WTC11 (cell line): Measurements from ENCODE around the gene PRTN3.

Experiments
- CREB1 ChIP-seq: sonication (generic); formaldehyde crosslinking; IDR thresholded peaks from 2 replicates; pipeline ENCODE4 v1.8.0; 2023; ENCODE audit warnings: mild to moderate bottlenecking, missing genetic modification reagents
- SP1 ChIP-seq: sonication (generic); formaldehyde crosslinking; conservative IDR thresholded peaks from 2 replicates; pipeline ENCODE4 v1.8.1; 2022; ENCODE audit warnings: missing genetic modification reagents
- TEAD4 ChIP-seq: sonication (generic); formaldehyde crosslinking; IDR thresholded peaks from 2 replicates; pipeline ENCODE4 v1.8.0; 2022; ENCODE audit warnings: mild to moderate bottlenecking, missing genetic modification reagents
- TP53 ChIP-seq: sonication (generic); formaldehyde crosslinking; IDR thresholded peaks from 2 replicates; pipeline ENCODE4 v1.8.1; 2023; ENCODE audit warnings: mild to moderate bottlenecking, missing genetic modification reagents
- ZNF121 ChIP-seq: sonication (generic); formaldehyde crosslinking; IDR thresholded peaks from 2 replicates; pipeline ENCODE4 v1.8.0; 2023; ENCODE audit warnings: missing genetic modification reagents
- TF ChIP-seq, protein P1 (sequence below): sonication (generic); formaldehyde crosslinking; IDR thresholded peaks from 2 replicates; pipeline ENCODE4 v1.8.1; 2023; ENCODE audit warnings: mild to moderate bottlenecking, missing genetic modification reagents
- TF ChIP-seq, protein P2 (sequence below): sonication (generic); formaldehyde crosslinking; IDR thresholded peaks from 2 replicates; pipeline ENCODE4 v1.8.0; 2022; ENCODE audit warnings: mild to moderate bottlenecking, missing genetic modification reagents
- TF ChIP-seq, protein P3 (sequence below): fragments of 200-600 bp; IDR thresholded peaks from 2 replicates; pipeline ENCODE4 v1.8.0; 2022; ENCODE audit warnings: antibody characterized with exemption
- TF ChIP-seq, protein P4 (sequence below): fragments of 250-450 bp; sonication (Bioruptor Pico); IDR thresholded peaks from 2 replicates; pipeline ENCODE4 v2.1.2; 2022; ENCODE audit warnings: mild to moderate bottlenecking, moderate library complexity

DNA sequence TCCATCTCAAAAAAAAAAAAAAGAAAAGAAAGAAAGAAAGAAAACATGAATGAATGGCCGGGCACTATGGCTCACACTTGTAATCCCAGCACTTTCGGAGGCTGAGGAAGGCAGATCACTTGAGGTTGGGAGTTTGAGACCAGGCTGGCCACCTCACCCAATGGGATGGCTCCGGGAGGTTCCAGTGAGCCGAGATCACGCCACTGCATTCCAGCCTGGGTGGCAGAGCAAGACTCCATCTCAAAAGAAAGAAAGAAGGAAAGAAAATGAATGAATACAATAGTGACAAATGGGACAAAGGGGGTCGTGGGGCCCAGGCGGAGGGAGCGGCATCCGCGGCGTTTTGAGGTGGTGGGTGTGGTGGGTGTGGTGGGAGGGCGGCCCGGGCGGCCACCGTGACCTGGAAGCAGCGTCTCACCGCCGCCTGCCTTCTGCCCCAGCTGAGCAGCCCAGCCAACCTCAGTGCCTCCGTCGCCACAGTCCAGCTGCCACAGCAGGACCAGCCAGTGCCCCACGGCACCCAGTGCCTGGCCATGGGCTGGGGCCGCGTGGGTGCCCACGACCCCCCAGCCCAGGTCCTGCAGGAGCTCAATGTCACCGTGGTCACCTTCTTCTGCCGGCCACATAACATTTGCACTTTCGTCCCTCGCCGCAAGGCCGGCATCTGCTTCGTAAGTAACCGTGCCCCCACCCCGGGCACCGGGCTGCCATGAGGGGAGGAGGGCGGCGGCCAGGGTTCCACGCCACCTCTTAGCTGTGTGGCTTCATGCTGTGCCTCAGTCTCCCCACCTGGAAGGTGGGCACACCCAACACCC, 5.1 kb downstream of the PRTN3 start:
- TF ChIP-seq, protein P1, sequence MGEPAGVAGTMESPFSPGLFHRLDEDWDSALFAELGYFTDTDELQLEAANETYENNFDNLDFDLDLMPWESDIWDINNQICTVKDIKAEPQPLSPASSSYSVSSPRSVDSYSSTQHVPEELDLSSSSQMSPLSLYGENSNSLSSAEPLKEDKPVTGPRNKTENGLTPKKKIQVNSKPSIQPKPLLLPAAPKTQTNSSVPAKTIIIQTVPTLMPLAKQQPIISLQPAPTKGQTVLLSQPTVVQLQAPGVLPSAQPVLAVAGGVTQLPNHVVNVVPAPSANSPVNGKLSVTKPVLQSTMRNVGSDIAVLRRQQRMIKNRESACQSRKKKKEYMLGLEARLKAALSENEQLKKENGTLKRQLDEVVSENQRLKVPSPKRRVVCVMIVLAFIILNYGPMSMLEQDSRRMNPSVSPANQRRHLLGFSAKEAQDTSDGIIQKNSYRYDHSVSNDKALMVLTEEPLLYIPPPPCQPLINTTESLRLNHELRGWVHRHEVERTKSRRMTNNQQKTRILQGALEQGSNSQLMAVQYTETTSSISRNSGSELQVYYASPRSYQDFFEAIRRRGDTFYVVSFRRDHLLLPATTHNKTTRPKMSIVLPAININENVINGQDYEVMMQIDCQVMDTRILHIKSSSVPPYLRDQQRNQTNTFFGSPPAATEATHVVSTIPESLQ (CRISPR knock-in tag) = no peak
- TF ChIP-seq TEAD4 (CRISPR knock-in tag) (no peak), CREB1 (no peak), TP53 (no peak), ZNF121 (CRISPR knock-in tag) (no peak), SP1 (CRISPR knock-in tag) (no peak)
- TF ChIP-seq, protein P2, sequence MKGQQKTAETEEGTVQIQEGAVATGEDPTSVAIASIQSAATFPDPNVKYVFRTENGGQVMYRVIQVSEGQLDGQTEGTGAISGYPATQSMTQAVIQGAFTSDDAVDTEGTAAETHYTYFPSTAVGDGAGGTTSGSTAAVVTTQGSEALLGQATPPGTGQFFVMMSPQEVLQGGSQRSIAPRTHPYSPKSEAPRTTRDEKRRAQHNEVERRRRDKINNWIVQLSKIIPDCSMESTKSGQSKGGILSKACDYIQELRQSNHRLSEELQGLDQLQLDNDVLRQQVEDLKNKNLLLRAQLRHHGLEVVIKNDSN (CRISPR knock-in tag) = no peak
- TF ChIP-seq, protein P3, sequence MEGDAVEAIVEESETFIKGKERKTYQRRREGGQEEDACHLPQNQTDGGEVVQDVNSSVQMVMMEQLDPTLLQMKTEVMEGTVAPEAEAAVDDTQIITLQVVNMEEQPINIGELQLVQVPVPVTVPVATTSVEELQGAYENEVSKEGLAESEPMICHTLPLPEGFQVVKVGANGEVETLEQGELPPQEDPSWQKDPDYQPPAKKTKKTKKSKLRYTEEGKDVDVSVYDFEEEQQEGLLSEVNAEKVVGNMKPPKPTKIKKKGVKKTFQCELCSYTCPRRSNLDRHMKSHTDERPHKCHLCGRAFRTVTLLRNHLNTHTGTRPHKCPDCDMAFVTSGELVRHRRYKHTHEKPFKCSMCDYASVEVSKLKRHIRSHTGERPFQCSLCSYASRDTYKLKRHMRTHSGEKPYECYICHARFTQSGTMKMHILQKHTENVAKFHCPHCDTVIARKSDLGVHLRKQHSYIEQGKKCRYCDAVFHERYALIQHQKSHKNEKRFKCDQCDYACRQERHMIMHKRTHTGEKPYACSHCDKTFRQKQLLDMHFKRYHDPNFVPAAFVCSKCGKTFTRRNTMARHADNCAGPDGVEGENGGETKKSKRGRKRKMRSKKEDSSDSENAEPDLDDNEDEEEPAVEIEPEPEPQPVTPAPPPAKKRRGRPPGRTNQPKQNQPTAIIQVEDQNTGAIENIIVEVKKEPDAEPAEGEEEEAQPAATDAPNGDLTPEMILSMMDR = no peak
- TF ChIP-seq, protein P4, sequence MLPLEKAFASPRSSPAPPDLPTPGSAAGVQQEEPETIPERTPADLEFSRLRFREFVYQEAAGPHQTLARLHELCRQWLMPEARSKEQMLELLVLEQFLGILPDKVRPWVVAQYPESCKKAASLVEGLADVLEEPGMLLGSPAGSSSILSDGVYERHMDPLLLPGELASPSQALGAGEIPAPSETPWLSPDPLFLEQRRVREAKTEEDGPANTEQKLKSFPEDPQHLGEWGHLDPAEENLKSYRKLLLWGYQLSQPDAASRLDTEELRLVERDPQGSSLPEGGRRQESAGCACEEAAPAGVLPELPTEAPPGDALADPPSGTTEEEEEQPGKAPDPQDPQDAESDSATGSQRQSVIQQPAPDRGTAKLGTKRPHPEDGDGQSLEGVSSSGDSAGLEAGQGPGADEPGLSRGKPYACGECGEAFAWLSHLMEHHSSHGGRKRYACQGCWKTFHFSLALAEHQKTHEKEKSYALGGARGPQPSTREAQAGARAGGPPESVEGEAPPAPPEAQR (CRISPR knock-in tag) = no peak
